OCI-LY7 (cell line): Measurements from ENCODE around the gene PPP1R3E.

ENCODE experiments used
- CTCF ChIP-seq: fragments of 200-600 bp; sonication (generic); conservative IDR thresholded peaks from 2 replicates; pipeline ENCODE4 v1.5.1; 2014; ENCODE audit warnings: mild to moderate bottlenecking, antibody characterized with exemption, low read length, moderate library complexity, mixed read lengths
- EZH2phosphoT487 ChIP-seq: fragments of 200-600 bp; sonication (generic); IDR thresholded peaks from 2 replicates; pipeline ENCODE4 v1.6.1; 2018; ENCODE audit warnings: low read depth, borderline replicate concordance, mild to moderate bottlenecking, mixed run types, antibody characterized with exemption, low read length, moderate library complexity, mixed read lengths

GRCh38 chr14:23348297-23348655 lies 45.6 kb upstream of the PPP1R3E start:
- no peak for TF ChIP-seq EZH2phosphoT487
- TF ChIP-seq CTCF, result no peak
